ELR (cell line): ENCODE results near the gene PHACTR3.
"Not testable (repeated sequence)": the region's sequence is repeated elsewhere in the genome, so short reads cannot be mapped to it uniquely, and the experiment has no call there.

Experiments used
- DNase-seq: peaks from one replicate; pipeline ENCODE4 v3.0.0-alpha.2; 2015; ENCODE audit warnings: low read depth

PHACTR3 gene

GRCh38 chr20:59829054-59829785, 224.9 kb downstream of the PHACTR3 start:
- DNase-seq = no peak

GRCh38 chr20:59829786-59830664, 225.7 kb downstream of the PHACTR3 start:
- no peak for DNase-seq

- no peak for DNase-seq
These were observed 226.3 kb downstream of the PHACTR3 start for GRCh38 chr20:59830665-59831023.

GRCh38 chr20:59831024-59831915, 226.9 kb downstream of the PHACTR3 start:
- no peak for DNase-seq

DNA sequence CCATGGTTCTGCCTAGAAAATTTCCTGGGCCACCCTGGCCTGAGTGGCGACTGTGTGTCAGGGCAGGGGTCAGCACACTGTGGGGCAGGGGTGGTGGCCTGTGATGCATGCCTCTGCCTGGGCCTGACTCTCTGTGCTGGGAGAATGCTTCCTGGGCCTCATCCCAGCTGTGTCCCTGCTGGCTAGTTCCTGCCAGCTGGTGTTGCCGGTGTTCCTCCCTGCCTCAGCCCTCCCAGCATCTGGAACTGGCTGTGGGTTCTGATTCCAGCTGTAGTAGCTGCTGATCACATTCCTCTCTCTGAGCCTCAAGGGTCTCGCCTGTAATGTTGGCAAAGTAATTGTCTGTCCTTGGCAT, 227.6 kb downstream of the PHACTR3 start:
- DNase-seq = no peak

DNA sequence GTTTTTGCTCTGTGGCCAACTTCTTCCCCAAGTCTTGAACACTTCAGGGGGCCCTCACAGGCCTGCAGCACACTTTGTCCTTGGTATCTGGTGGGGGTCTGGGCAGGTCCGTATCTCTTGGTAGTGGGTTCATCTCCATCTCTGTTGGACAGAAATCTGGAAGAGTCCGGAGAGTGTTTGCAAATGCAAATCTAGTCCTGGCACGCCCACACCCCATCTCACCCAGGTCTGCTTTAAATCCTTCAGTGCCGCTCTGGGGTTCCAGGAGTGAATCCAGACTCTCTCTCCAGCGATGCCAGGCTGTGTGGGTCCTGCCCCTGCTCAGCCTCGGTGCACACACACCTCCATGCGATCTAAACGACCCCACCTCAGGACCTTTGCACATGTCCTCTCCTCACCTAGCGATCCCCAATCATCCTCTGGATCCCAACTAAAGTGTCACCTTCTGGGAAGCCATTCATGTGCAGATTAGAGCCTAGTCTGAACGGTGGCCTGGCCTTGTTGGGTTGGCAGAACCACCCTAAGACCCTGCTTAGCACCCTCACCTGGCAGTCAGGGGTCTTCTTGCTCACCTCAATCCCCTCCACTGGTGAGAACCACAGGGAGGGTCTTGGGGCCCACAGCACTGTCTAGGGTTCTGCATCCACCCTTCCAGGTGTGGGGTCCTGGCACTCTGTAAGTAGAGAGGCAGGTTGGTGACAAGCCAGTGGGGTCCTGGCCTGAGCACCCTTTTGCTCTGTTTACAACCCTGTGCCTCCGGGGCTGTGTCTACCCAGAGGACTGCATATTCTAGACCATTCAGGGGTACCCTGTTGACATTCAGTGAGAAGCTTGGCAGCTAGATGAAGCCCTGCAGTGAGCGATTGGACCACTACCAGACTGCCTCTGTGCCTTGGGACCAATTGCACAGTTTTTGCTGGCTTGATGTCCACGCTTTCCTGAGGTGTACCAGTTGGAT, 228.3 kb downstream of the PHACTR3 start:
- DNase-seq = no peak

GRCh38 chr20:59835057-59835447, 230.7 kb downstream of the PHACTR3 start:
- DNase-seq = no peak

GRCh38 chr20:59835448-59836395, 231.4 kb downstream of the PHACTR3 start:
- DNase-seq = no peak

DNA sequence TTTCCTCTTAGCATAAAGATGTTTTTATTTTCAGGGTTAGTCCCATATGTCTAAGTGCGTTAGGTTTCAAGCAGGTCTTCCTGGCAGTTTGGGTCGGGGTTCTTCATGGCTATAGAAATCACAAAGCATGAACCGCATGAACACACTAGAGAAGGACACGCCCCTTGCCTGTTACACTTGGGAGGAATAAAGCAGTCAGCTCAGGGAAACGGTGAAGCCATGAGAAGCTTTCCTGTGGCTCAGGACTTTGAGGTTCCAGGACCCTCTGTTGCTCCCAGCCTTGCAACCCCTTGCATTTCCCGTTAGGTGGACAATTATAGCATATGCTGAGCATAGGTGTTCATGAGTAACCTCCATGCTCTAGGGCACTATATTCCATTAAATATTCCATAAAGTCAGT, 232.4 kb downstream of the PHACTR3 start:
- DNase-seq = no peak

- DNase-seq = no peak
These were observed 233.5 kb downstream of the PHACTR3 start for GRCh38 chr20:59837623-59838394.

DNA sequence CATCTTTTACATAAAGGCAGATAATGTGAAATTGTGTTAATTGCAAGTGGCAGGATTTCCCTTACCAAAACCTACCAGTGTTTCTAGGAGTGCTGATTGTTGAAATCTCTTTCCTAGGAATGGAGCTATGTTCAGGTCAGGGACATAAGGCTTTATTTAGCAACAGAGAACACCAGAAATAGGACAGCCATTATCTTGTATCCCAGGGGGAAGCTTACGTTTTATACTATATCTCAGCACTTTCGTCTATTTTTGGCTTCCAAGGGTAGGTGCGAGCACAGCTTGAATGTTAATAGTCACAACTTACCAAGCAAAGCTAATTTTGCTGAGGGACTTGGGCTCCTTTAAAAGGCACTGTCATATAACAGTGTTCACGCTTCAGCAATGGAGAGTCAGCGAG, 235.1 kb downstream of the PHACTR3 start:
- no peak for DNase-seq

GRCh38 chr20:59845472-59845871, 241.1 kb downstream of the PHACTR3 start:
- DNase-seq = no peak

DNA sequence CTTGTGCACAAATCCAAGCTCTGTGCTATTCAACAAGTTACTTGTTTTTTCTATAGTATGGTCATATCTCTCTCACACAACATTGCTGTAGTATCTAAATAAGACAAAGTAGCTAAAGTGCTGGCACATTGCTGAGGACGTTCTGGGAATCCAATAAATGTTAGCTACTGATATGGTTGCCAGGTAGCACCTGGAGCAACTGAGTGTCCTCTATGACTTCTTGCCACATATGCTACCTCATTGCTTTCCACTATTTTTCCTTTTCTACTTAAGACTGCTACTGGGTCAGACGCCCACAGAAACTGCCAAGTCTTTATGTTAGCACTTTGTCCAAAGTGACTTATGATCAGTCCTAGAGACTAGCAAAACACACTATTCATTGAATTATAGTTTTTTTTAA, 243.8 kb downstream of the PHACTR3 start:
- no peak for DNase-seq

GRCh38 chr20:59850018-59850641, 245.8 kb downstream of the PHACTR3 start:
- DNase-seq = peak; percentile 50

GRCh38 chr20:59856526-59856925, 252.2 kb downstream of the PHACTR3 start:
- not testable (repeated sequence) for DNase-seq

- DNase-seq = not testable (repeated sequence)
These were observed 252.6 kb downstream of the PHACTR3 start for GRCh38 chr20:59856941-59857340.

DNA sequence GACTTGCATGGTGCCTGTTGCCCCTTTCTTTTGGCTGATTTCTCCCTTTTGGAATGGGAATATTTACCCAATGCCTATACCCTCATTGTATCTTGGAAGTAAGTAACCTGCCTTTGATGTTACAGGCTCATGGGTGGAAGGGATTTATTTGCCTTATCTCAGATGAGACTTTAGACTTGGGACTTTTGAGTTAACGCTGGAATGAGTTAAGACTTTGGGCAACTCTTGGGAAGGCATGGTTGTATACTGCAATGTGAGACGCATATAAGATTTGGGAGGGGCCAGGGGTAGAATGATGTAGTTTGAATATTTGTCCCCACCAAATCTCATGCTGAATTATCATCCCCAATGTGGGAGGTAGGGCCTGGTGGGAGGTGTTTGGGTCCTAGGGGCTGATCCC, 253.6 kb downstream of the PHACTR3 start:
- no peak for DNase-seq

DNA sequence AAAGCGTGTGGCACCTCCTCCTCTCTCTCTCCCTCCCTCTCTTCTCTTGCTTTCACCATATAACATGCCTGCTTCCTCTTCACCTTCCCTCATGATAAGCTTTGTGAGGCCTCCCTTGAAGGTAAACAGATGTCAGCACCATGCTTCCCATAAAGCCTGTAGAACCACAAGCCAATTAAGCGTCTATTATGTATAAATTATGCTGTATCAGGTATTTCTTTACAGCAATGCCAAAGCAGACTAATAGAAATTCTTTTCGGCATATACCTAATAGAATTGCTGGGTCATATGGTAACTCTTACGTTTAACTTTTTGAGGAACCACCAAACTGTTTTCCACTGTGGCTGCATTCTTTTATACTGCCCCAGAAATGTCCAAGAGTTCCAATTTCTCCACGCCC, 254.1 kb downstream of the PHACTR3 start:
- no peak for DNase-seq

- DNase-seq = no peak
These were observed 257.1 kb downstream of the PHACTR3 start for GRCh38 chr20:59861401-59861800.
